ENCODE measurements around the gene CYSTM1. TPM values are rescaled to one million over a fixed set of nuclear protein-coding genes. Genes with fewer than 3 reads are reported as not detected.
"Not testable (repeated sequence)": the region's sequence is repeated elsewhere in the genome, so short reads cannot be mapped to it uniquely, and the experiment has no call there.

The CYSTM1 gene
- total RNA-seq, 4 donors from 2014 or later: 21.0 to 66.4 (median 37.0) TPM

DNA sequence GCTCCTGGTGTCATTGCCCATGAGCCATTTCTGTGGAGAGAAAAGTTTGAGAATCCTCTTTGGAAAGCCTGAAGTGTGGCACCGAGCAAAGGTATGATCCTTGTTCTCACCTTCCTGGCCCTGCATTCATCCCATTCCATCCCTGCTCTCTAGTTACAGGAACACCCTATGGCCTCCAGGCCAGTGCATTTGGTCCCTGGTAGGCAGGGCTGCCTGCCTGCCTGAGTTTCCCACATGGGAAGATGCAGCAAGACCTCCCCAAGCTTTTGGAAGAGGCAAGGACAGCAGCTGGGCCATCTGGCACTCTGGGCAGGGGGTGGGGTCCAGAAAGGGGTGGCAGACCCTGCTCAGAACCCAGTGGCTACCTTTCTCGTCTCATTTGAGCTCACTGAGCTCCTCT is 24.8 kb upstream of the CYSTM1 start:
- Histone ChIP-seq H3K36me3 (no peaks in the 10 kb centered on the region), H3K27ac (no peak overlapping the region), H3K4me1 (peaks cover 44% of the 10 kb centered on the region), H3K4me3 (no peak overlapping the region), H3K9me3 (no peaks in the 10 kb centered on the region), H3K27me3 (no peaks in the 10 kb centered on the region)
- TF ChIP-seq POLR2AphosphoS5 (IDR thresholded peaks at IDR 0.05): no peak
- WGBS: 96% methylated on average over 2 of the region's 2 CpGs
- no peak for DNase-seq (ENCODE audit: low spot score in 2 of 2)

DNA sequence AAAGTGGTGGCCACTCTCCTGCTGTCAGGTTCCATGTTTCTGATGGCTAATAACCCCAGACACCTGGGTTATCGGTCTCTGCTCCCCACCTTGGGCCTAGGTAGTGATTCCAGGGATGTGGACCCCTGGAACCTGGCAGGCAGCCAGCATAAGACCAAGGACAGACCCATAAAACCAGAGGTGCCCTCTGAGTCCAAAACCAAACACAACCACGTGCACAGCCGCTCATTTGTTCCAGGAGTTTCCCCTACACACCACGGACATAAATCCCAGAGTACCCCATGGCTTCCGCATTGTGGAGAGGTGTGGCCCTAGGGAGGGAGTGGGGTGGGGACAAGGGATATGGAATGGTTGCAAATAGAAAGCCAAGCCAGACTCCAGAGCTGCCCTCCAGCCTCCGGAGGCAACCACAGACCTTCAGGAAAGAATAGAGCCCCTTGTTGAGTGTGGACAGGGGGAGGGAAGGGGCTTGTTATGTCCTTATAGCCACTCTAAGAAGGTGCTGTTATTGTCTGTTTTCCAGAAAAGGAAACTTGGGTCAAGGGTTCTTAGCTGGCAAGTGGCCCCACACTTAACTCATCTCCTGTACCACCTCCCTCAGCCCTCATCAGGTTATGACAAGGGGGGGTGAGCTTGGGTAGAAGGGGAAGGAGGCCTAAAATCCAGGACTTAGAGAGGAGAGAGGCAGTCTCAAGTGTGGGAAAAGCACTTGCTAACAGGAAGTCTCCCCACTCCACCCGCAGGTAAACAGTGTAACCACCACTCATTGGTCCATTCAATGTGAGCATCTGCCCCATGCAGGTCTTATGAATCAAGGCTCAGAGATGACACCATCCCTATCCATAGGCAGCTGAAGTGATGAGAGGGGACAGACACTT is 23.6 kb upstream of the CYSTM1 start:
- WGBS: 63% methylated on average over 7 of the region's 7 CpGs
- Histone ChIP-seq H3K4me3 (no peak overlapping the region), H3K36me3 (no peaks in the 10 kb centered on the region), H3K4me1 (peaks cover 37% of the 10 kb centered on the region), H3K9me3 (no peaks in the 10 kb centered on the region), H3K27ac (no peak overlapping the region), H3K27me3 (no peaks in the 10 kb centered on the region)
- TF ChIP-seq EP300 (IDR thresholded peaks at IDR 0.05) (no peak), POLR2A (IDR thresholded peaks at IDR 0.05) (no peak), CTCF (IDR thresholded peaks at IDR 0.05) (no peak), POLR2AphosphoS5 (IDR thresholded peaks at IDR 0.05) (no peak)
- DNase-seq (ENCODE audit: low spot score in 2 of 2): no peak

GRCh38 chr5:140152022-140152999 is 22.7 kb upstream of the CYSTM1 start:
- 53% methylated on average over 22 of the region's 23 CpGs for WGBS

GRCh38 chr5:140153255-140153654 is 21.7 kb upstream of the CYSTM1 start:
- DNase-seq (ENCODE audit: low spot score in 2 of 2): no peak
- no peak for TF ChIP-seq CTCF (IDR thresholded peaks at IDR 0.05)
- TF ChIP-seq EP300 (IDR thresholded peaks at IDR 0.05): no peak
- no peak for TF ChIP-seq POLR2A (IDR thresholded peaks at IDR 0.05)
- TF ChIP-seq POLR2AphosphoS5 (IDR thresholded peaks at IDR 0.05): no peak
- Histone ChIP-seq H3K27ac (no peak overlapping the region), H3K4me3 (no peak overlapping the region), H3K27me3 (no peaks in the 10 kb centered on the region), H3K36me3 (no peaks in the 10 kb centered on the region), H3K4me1 (peaks cover 47% of the 10 kb centered on the region), H3K9me3 (no peaks in the 10 kb centered on the region)
- 58% methylated on average over 7 of the region's 7 CpGs for WGBS

More at GRCh38 chr5:140152022-140152999, 22.7 kb upstream of the CYSTM1 start:
- no peak for TF ChIP-seq EP300 (IDR thresholded peaks at IDR 0.05)
- H3K4me3 ChIP-seq: no peak overlapping the region
- no peaks in the 10 kb centered on the region for H3K9me3 ChIP-seq
- H3K27ac ChIP-seq: no peak overlapping the region
- H3K27me3 ChIP-seq: no peaks in the 10 kb centered on the region
- no peaks in the 10 kb centered on the region for H3K36me3 ChIP-seq
- DNase-seq (ENCODE audit: low spot score in 2 of 2): no peak
- H3K4me1 ChIP-seq: peaks cover 43% of the 10 kb centered on the region

DNA sequence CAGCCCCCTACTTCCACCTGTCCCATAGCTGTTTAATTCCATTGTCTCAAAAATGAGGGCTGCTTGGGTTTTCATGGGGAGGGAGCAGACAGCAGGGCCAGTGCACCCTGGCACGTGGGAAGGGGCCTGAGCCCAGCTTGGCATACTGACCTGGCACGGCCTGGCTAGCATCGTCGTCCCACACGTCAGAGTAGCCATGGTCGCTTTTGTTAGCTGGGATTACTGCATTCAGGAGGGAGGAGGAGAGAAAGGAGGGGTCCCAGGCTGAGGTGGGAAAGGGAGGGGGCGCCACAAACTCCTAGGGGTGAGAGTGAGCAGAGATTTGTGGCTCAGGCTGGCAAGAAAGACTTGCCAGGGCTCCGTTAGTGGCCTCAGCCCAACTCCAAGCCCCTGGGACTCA is 21.1 kb upstream of the CYSTM1 start:
- DNase-seq (ENCODE audit: low spot score in 2 of 2): no peak
- TF ChIP-seq CTCF (IDR thresholded peaks at IDR 0.05) (no peak), EP300 (IDR thresholded peaks at IDR 0.05) (no peak), POLR2A (IDR thresholded peaks at IDR 0.05) (no peak), POLR2AphosphoS5 (IDR thresholded peaks at IDR 0.05) (no peak)
- 55% methylated on average over 8 of the region's 8 CpGs for WGBS
- Histone ChIP-seq H3K4me3 (no peak overlapping the region), H3K36me3 (no peaks in the 10 kb centered on the region), H3K27ac (no peak overlapping the region), H3K9me3 (no peaks in the 10 kb centered on the region), H3K27me3 (no peaks in the 10 kb centered on the region), H3K4me1 (peaks cover 47% of the 10 kb centered on the region)

DNA sequence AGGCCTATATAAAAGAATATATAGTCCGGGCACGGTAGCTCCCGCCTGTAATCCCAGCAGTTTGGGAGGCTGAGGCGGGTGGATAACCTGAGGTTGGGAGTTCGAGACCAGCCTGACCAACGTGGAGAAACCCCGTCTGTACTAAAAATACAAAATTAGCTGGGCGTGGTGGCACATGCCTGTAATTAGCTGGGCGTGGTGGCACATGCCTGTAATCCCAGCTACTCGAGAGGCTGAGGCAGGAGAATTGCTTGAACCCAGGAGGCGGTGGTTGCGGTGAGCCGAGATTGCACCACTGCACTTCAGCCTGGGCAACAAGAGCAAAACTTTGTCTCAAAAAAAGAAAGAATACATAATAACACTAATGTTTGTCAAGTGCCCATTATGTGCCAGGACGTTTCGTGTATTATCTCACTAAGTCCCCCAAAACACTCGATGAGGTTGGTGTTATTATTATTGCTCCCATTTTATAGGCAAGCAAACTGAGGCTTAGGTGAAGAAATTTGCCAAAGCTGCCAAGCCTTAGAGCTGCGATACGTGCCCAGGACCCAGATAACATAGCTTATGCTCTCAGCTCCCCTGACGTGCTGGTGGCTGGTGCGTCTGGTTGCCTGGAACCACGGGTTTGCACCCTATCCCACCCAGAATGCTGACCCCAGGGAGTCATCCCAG is 20.1 kb upstream of the CYSTM1 start:
- peaks cover 47% of the 10 kb centered on the region for H3K4me1 ChIP-seq
- H3K27me3 ChIP-seq; H3K4me3 ChIP-seq; H3K9me3 ChIP-seq; H3K27ac ChIP-seq; H3K36me3 ChIP-seq; DNase-seq (ENCODE audit: low spot score in 2 of 2): not testable (repeated sequence)
- WGBS: 66% methylated on average over 21 of the region's 21 CpGs

Data from suprapubic skin (tissue), 4 donors.